ENCODE measurements around the gene PDCD10.

Gene PDCD10

GRCh38 chr3:167734498-167735232 lies at the start of gene PDCD10:
Gene PDCD10, minus strand, starts transcription at chr3:167734892. Its CDS starts 14,735 bp downstream, at chr3:167720157.
- peak; percentile 95 for DNase-seq (ENCODE audit: low read depth)

- no peak for DNase-seq (ENCODE audit: low read depth)
These were observed 49.1 kb upstream of the PDCD10 start for GRCh38 chr3:167783781-167784180.

GRCh38 chr3:167780214-167780883 lies 45.7 kb upstream of the PDCD10 start:
- DNase-seq (ENCODE audit: low read depth), result no peak

GRCh38 chr3:167777356-167777755 lies 42.7 kb upstream of the PDCD10 start:
- DNase-seq (ENCODE audit: low read depth), result no peak

- no peak for DNase-seq (ENCODE audit: low read depth)
These were observed 41.5 kb upstream of the PDCD10 start for GRCh38 chr3:167776066-167776685.

GRCh38 chr3:167773584-167773983 lies 38.9 kb upstream of the PDCD10 start:
- DNase-seq (ENCODE audit: low read depth), result no peak

- no peak for DNase-seq (ENCODE audit: low read depth)
These were observed 38.3 kb upstream of the PDCD10 start for GRCh38 chr3:167772992-167773391.

GRCh38 chr3:167762296-167762695 lies 27.6 kb upstream of the PDCD10 start:
- DNase-seq (ENCODE audit: low read depth), result no peak

- DNase-seq (ENCODE audit: low read depth), result no peak
These were observed 26.6 kb upstream of the PDCD10 start for GRCh38 chr3:167761302-167761701.

- DNase-seq (ENCODE audit: low read depth), result no peak
These were observed 19.4 kb upstream of the PDCD10 start for GRCh38 chr3:167754049-167754448.

- no peak for DNase-seq (ENCODE audit: low read depth)
These were observed 15.7 kb upstream of the PDCD10 start for GRCh38 chr3:167750272-167750971.

- no peak for DNase-seq (ENCODE audit: low read depth)
These were observed 15.0 kb upstream of the PDCD10 start for GRCh38 chr3:167749728-167750127.

- no peak for DNase-seq (ENCODE audit: low read depth)
These were observed 14.5 kb upstream of the PDCD10 start for GRCh38 chr3:167749209-167749608.

GRCh38 chr3:167743799-167744198 lies 9.1 kb upstream of the PDCD10 start:
- no peak for DNase-seq (ENCODE audit: low read depth)

GRCh38 chr3:167742338-167742737 lies 7.6 kb upstream of the PDCD10 start:
- DNase-seq (ENCODE audit: low read depth), result no peak

GRCh38 chr3:167740961-167741587 lies 6.4 kb upstream of the PDCD10 start:
- peak; percentile 11 for DNase-seq (ENCODE audit: low read depth)

- DNase-seq (ENCODE audit: low read depth), result no peak
These were observed 4.6 kb upstream of the PDCD10 start for GRCh38 chr3:167739190-167739810.

- DNase-seq (ENCODE audit: low read depth), result no peak
These were observed 3.3 kb upstream of the PDCD10 start for GRCh38 chr3:167738037-167738436.

- no peak for DNase-seq (ENCODE audit: low read depth)
These were observed 2.3 kb upstream of the PDCD10 start for GRCh38 chr3:167736997-167737396.

GRCh38 chr3:167736264-167736787 lies 1.6 kb upstream of the PDCD10 start:
- no peak for DNase-seq (ENCODE audit: low read depth)

Data from activated T-cell treated with anti-CD3 and anti-CD28 coated beads for 24 hours (primary cell).